HG02943 (cell line): ENCODE results near the gene FAF1.
A peak's percentile ranks its signal among the peaks of the same experiment; 100 is the strongest.

ENCODE experiments used
- ATAC-seq: cut with Tn5 transposase; IDR thresholded peaks from one replicate; pipeline ENCODE4 v1.9.1; 2021; ENCODE audit warnings: mild to moderate bottlenecking, low read depth, moderate library complexity; ENCODE audit not compliant: unreplicated experiment

The FAF1 gene

GRCh38 chr1:50523548-50523947, 436.5 kb downstream of the FAF1 start:
- no peak for ATAC-seq

- ATAC-seq = no peak
Observed at GRCh38 chr1:50522691-50523342, 437.2 kb downstream of the FAF1 start.

GRCh38 chr1:50521703-50522102, 438.4 kb downstream of the FAF1 start:
- ATAC-seq = peak; percentile 82

- no peak for ATAC-seq
Observed at GRCh38 chr1:50517488-50517887, 442.6 kb downstream of the FAF1 start.

- ATAC-seq = no peak
Observed at GRCh38 chr1:50516056-50516455, 444.0 kb downstream of the FAF1 start.

- ATAC-seq = no peak
Observed at GRCh38 chr1:50508040-50508586, 452.0 kb downstream of the FAF1 start.

- ATAC-seq = no peak
Observed at GRCh38 chr1:50505427-50505826, 454.6 kb downstream of the FAF1 start.

GRCh38 chr1:50503515-50503914, 456.6 kb downstream of the FAF1 start:
- ATAC-seq = no peak

- no peak for ATAC-seq
Observed at GRCh38 chr1:50502147-50502546, 457.9 kb downstream of the FAF1 start.

GRCh38 chr1:50497007-50497406, 463.1 kb downstream of the FAF1 start:
- ATAC-seq = no peak

- ATAC-seq = no peak
Observed at GRCh38 chr1:50493710-50494109, 466.4 kb downstream of the FAF1 start.

GRCh38 chr1:50492142-50492541, 467.9 kb downstream of the FAF1 start:
- ATAC-seq = no peak

- ATAC-seq = no peak
Observed at GRCh38 chr1:50491142-50491541, 468.9 kb downstream of the FAF1 start.

GRCh38 chr1:50490640-50491039, 469.4 kb downstream of the FAF1 start:
- ATAC-seq = no peak

GRCh38 chr1:50488876-50489275, 471.2 kb downstream of the FAF1 start:
- no peak for ATAC-seq

GRCh38 chr1:50488356-50488755, 471.7 kb downstream of the FAF1 start:
- ATAC-seq = no peak

GRCh38 chr1:50487725-50488124, 472.3 kb downstream of the FAF1 start:
- no peak for ATAC-seq

GRCh38 chr1:50481142-50481736, 478.8 kb downstream of the FAF1 start:
- no peak for ATAC-seq

- peak; percentile 77 for ATAC-seq
Observed at GRCh38 chr1:50476800-50477199, 483.3 kb downstream of the FAF1 start.

GRCh38 chr1:50474859-50475809, 484.9 kb downstream of the FAF1 start:
- ATAC-seq = no peak

- ATAC-seq = no peak
Observed at GRCh38 chr1:50473513-50473912, 486.6 kb downstream of the FAF1 start.
